Activated CD8-positive, alpha-beta T cell treated with anti-CD3 and anti-CD28 coated beads for 36 hours (primary cell): ENCODE results near the gene ADGRG6. TPM values are rescaled to one million over a fixed set of nuclear protein-coding genes. Genes with fewer than 3 reads are reported as not detected.
"Not testable (repeated sequence)": the region's sequence is repeated elsewhere in the genome, so short reads cannot be mapped to it uniquely, and the experiment has no call there.

Experiments used
- ATAC-seq: fragments of 200-7000 bp; cut with Tn5 transposase; one replicate; pipeline ENCODE4 v1.10.0; 2021; ENCODE audit warnings: mild to moderate bottlenecking, moderate library complexity
- CTCF ChIA-PET: fragments of 350-600 bp; sonication (Branson Sonifier 250); formaldehyde crosslinking; loops from one replicate; lab custom pipeline; 2021; ENCODE audit warnings: antibody characterized with exemption; lab: Charles Lee
- POLR2A ChIA-PET: fragments of 350-600 bp; sonication (Branson Sonifier 250); formaldehyde crosslinking; loops from one replicate; lab custom pipeline; 2021; ENCODE audit warnings: antibody characterized with exemption; lab: Charles Lee
- DNase-seq: peaks from one replicate; pipeline ENCODE4 v3.0.0-alpha.2; 2020
- H3K27ac Mint-ChIP-seq: one replicate; pipeline ENCODE4 v1.8.0; 2021; ENCODE audit warnings: mild to moderate bottlenecking, mixed read lengths
- H3K27me3 Mint-ChIP-seq: one replicate; pipeline ENCODE4 v1.8.0; 2021; ENCODE audit warnings: mixed read lengths
- H3K36me3 Mint-ChIP-seq: one replicate; pipeline ENCODE4 v1.8.0; 2021; ENCODE audit warnings: low read depth, mixed read lengths
- H3K4me1 Mint-ChIP-seq: one replicate; pipeline ENCODE4 v1.8.0; 2021; ENCODE audit warnings: low read depth, mixed read lengths
- H3K4me3 Mint-ChIP-seq: one replicate; pipeline ENCODE4 v1.8.0; 2021; ENCODE audit warnings: mild to moderate bottlenecking, moderate library complexity, mixed read lengths
- H3K9me3 Mint-ChIP-seq: one replicate; pipeline ENCODE4 v1.8.0; 2021; ENCODE audit warnings: mixed read lengths
- CTCF ChIP-seq: fragments of 200-600 bp; IDR thresholded peaks from one replicate; pipeline ENCODE4 v1.8.0; 2022; ENCODE audit warnings: antibody characterized with exemption, mild to moderate bottlenecking
- intact Hi-C: fragments of 100-400 bp; cut with micrococcal nuclease; formaldehyde crosslinking; loops from one replicate; pipeline ENCODE4 v1.10.0; 2022
- total RNA-seq, 2 experiments: library from RNA; stranded (reverse); gene quantifications; one replicate each; pipeline ENCODE4 v1.2.3, GENCODE V29; 2021

Gene ADGRG6
- total RNA-seq, 2 experiments from 2014 or later = 1.3 to 1.5 TPM

GRCh38 chr6:142280265-142280664, 21.5 kb upstream of the ADGRG6 start:
- POLR2A ChIA-PET = no interaction called here
- Mint-ChIP-seq H3K27me3 (peaks cover 1% of the 10 kb centered on the region), H3K4me3 (no peak overlapping the region), H3K9me3 (peaks cover 11% of the 10 kb centered on the region), H3K36me3 (no peaks in the 10 kb centered on the region), H3K4me1 (no peaks in the 10 kb centered on the region), H3K27ac (no peak overlapping the region)
- CTCF ChIA-PET = interaction anchor here (1.2 to 1.3 kb wide), 2 partner anchors 9 to 11 kb away, joined by 3 read pairs; no protein-coding TSS in a partner anchor
- ATAC-seq (no peak), DNase-seq (no peak)
- TF ChIP-seq CTCF = no peak
- intact Hi-C loops = no loop called here

GRCh38 chr6:142280927-142281326, 20.9 kb upstream of the ADGRG6 start:
- POLR2A ChIA-PET = no interaction called here

GRCh38 chr6:142283138-142283537, 18.7 kb upstream of the ADGRG6 start:
- CTCF ChIA-PET, intact Hi-C loops, DNase-seq, ATAC-seq, H3K4me1 Mint-ChIP-seq, H3K27me3 Mint-ChIP-seq, H3K27ac Mint-ChIP-seq, POLR2A ChIA-PET, H3K36me3 Mint-ChIP-seq, H3K4me3 Mint-ChIP-seq: not testable (repeated sequence)
- peaks cover 11% of the 10 kb centered on the region for H3K9me3 Mint-ChIP-seq

More at GRCh38 chr6:142280927-142281326, 20.9 kb upstream of the ADGRG6 start:
- H3K27me3 Mint-ChIP-seq = peaks cover 1% of the 10 kb centered on the region
- no peak for TF ChIP-seq CTCF
- no peak for DNase-seq
- intact Hi-C loops = no loop called here
- CTCF ChIA-PET = interaction anchor here (1.2 kb wide), 1 partner anchor 12 kb away, joined by 3 read pairs; no protein-coding TSS in a partner anchor
- H3K4me1 Mint-ChIP-seq = no peaks in the 10 kb centered on the region
- peaks cover 11% of the 10 kb centered on the region for H3K9me3 Mint-ChIP-seq
- no peak for ATAC-seq
- H3K27ac Mint-ChIP-seq = no peak overlapping the region
- no peak overlapping the region for H3K4me3 Mint-ChIP-seq
- no peaks in the 10 kb centered on the region for H3K36me3 Mint-ChIP-seq

GRCh38 chr6:142284419-142284818, 17.4 kb upstream of the ADGRG6 start:
- H3K9me3 Mint-ChIP-seq = peaks cover 11% of the 10 kb centered on the region
- no peak for DNase-seq
- ChIA-PET POLR2A (no interaction called here), CTCF (no interaction called here)
- ATAC-seq = no peak
- no peak for TF ChIP-seq CTCF
- intact Hi-C loops = no loop called here
- no peaks in the 10 kb centered on the region for H3K36me3 Mint-ChIP-seq
- no peak overlapping the region for H3K27ac Mint-ChIP-seq
- no peaks in the 10 kb centered on the region for H3K4me1 Mint-ChIP-seq
- H3K4me3 Mint-ChIP-seq = no peak overlapping the region
- H3K27me3 Mint-ChIP-seq = no peaks in the 10 kb centered on the region

GRCh38 chr6:142285235-142286087, 16.3 kb upstream of the ADGRG6 start:
- Mint-ChIP-seq H3K4me3 (no peak overlapping the region), H3K27ac (no peak overlapping the region), H3K9me3 (peaks cover 11% of the 10 kb centered on the region), H3K27me3 (no peaks in the 10 kb centered on the region), H3K4me1 (no peaks in the 10 kb centered on the region), H3K36me3 (no peaks in the 10 kb centered on the region)
- ATAC-seq (no peak), DNase-seq (no peak)
- TF ChIP-seq CTCF = no peak
- intact Hi-C loops = no loop called here
- POLR2A ChIA-PET = interaction anchor here (0.6 kb wide), 1 partner anchor 28 kb away, joined by 3 read pairs; no protein-coding TSS in a partner anchor
- CTCF ChIA-PET = interaction anchor here (1.1 to 2.7 kb wide), 3 partner anchors 16 to 174 kb away, joined by 3 to 8 read pairs (median 3); partner anchors contain the start of gene ADGRG6
